SU-DHL-6 (cell line): Measurements from ENCODE around the gene ALDH18A1.

Experiments used
- H2AFZ ChIP-seq: fragments of 200-600 bp; sonication (generic); 2 replicates; pipeline ENCODE4 v1.6.1; 2014; ENCODE audit warnings: low read depth, mild to moderate bottlenecking, moderate library complexity, mixed read lengths, antibody characterized with exemption, low read length; ENCODE audit not compliant: severe bottlenecking
- H3F3A ChIP-seq: fragments of 200-600 bp; shearing (Covaris generic); 2 replicates; pipeline ENCODE4 v1.6.0; 2016; ENCODE audit warnings: antibody characterized with exemption, mild to moderate bottlenecking; ENCODE audit not compliant: insufficient read depth
- H3K27ac ChIP-seq: fragments of 200-600 bp; sonication (generic); 2 replicates; pipeline ENCODE4 v1.5.1; 2016; ENCODE audit warnings: low read depth, mild to moderate bottlenecking, low read length, moderate library complexity, mixed read lengths
- H3K27me3 ChIP-seq: fragments of 200-600 bp; sonication (generic), shearing (Covaris generic); 2 replicates; pipeline ENCODE4 v1.6.0; 2014; ENCODE audit warnings: mild to moderate bottlenecking, low read length
- H3K36me3 ChIP-seq: fragments of 200-600 bp; sonication (generic); 2 replicates; pipeline ENCODE4 v1.6.1; 2014; ENCODE audit warnings: mild to moderate bottlenecking, low read length, mixed read lengths
- H3K4me2 ChIP-seq: fragments of 300-600, 200-600 bp; shearing (Covaris generic), sonication (generic); 2 replicates; pipeline ENCODE4 v1.6.0; 2014; ENCODE audit warnings: low read length, low read depth, mild to moderate bottlenecking; ENCODE audit not compliant: poor library complexity, severe bottlenecking
- H3K4me3 ChIP-seq: fragments of 200-600 bp; sonication (generic); 2 replicates; pipeline ENCODE4 v1.5.1; 2014; ENCODE audit warnings: antibody characterized with exemption, low read length, mild to moderate bottlenecking, mixed read lengths; ENCODE audit not compliant: insufficient read depth, poor library complexity, severe bottlenecking
- H3K79me2 ChIP-seq: fragments of 200-600 bp; sonication (generic); 2 replicates; pipeline ENCODE4 v1.6.1; 2014; ENCODE audit warnings: mild to moderate bottlenecking, low read length, moderate library complexity; ENCODE audit not compliant: insufficient read depth
- H3K9ac ChIP-seq: fragments of 200-600 bp; sonication (generic); 2 replicates; pipeline ENCODE4 v1.7.0; 2014; ENCODE audit warnings: mild to moderate bottlenecking, low read length
- H3K9me2 ChIP-seq: fragments of 200-600 bp; sonication (generic); replicated peaks from 2 replicates; pipeline ENCODE4 v1.6.1; 2014; ENCODE audit warnings: low read length; ENCODE audit not compliant: insufficient read depth
- H3K9me3 ChIP-seq: fragments of 200-600 bp; sonication (generic); 2 replicates; pipeline ENCODE4 v1.6.1; 2014; ENCODE audit warnings: low read length, mixed read lengths; ENCODE audit not compliant: insufficient read depth
- H4K20me1 ChIP-seq: fragments of 200-600 bp; sonication (generic); 2 replicates; pipeline ENCODE4 v1.6.1; 2014; ENCODE audit warnings: low read depth, mild to moderate bottlenecking, antibody characterized with exemption, low read length, moderate library complexity, mixed read lengths
- CTCF ChIP-seq: fragments of 200-600 bp; sonication (generic); IDR thresholded peaks from one replicate; pipeline ENCODE4 v1.5.1; 2017; ENCODE audit warnings: antibody characterized with exemption, mild to moderate bottlenecking, low read length, moderate library complexity; ENCODE audit not compliant: insufficient read depth, poor library complexity, severe bottlenecking
- EZH2phosphoT487 ChIP-seq: fragments of 200-600 bp; sonication (generic), shearing (Covaris generic); conservative IDR thresholded peaks from 2 replicates; pipeline ENCODE4 v1.6.1; 2018; ENCODE audit warnings: mild to moderate bottlenecking, antibody characterized with exemption, low read length, moderate library complexity, mixed read lengths

The ALDH18A1 gene

DNA sequence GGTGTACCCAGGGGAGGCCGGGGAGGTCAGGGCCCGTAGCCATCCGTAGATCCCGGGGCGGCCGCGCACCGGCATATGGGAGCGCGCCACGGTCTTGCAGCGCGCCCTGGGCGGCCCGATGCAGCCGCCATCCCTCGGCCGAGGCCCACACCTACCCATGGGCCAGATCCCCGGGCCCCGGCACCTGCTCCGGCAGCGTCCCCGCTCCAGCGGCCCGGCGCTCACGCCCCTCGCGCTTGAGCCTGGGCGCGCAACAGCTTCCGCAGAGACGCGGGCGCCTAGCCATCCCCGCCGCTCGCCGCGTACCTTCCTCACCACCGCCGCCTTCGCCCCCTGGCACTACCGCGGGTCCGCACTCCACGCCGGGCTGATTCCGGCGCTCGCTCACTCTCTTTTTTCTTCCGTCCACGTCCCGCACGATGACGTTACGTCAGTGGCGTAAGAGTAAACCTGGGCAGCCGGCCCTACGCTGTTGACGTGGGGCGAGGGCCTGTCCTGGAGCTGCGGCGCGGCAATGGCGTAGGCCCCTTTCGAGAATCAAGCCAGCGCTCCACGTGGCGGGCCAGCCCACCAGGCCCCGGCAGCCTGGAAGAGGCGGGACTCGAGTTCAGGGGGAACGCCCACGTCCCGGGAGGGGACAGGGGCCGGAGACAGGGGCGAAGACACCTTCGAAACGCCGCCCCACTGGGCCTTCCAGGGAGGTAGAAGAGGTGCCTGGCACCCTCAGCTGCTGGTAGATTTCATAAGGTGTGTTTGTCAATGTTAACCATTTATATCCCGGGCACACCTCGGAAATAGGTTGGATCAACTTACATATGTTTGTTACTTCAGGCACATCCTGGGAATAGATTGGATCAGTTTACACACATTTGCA lies at the start of gene ALDH18A1:
Gene ALDH18A1, minus strand, starts transcription at position 421 of the 874 bp plus-strand sequence. CDS start 3,334 bp downstream, outside the sequence.
- Histone ChIP-seq H3K4me2 (peak within 1 kb of the TSS; percentile 66), H3K9ac (peak within 1 kb of the TSS; percentile 74), H3K27ac (peak within 1 kb of the TSS; percentile 44), H4K20me1 (no peaks in the 10 kb centered on the region), H3K79me2 (peaks cover 37% of the 10 kb centered on the region), H2AFZ (peak within 1 kb of the TSS; percentile 64), H3K36me3 (peaks cover 17% of the 10 kb centered on the region), H3F3A (no peaks in the 10 kb centered on the region), H3K9me3 (0 out of 2 replicates have a peak, but pooled peaks cover 2% of the 10 kb centered on the region), H3K27me3 (no peaks in the 10 kb centered on the region), H3K9me2 (no peaks in the 10 kb centered on the region), H3K4me3 (peak within 1 kb of the TSS; percentile 78)
- TF ChIP-seq CTCF (no peak), EZH2phosphoT487 (no peak)

DNA sequence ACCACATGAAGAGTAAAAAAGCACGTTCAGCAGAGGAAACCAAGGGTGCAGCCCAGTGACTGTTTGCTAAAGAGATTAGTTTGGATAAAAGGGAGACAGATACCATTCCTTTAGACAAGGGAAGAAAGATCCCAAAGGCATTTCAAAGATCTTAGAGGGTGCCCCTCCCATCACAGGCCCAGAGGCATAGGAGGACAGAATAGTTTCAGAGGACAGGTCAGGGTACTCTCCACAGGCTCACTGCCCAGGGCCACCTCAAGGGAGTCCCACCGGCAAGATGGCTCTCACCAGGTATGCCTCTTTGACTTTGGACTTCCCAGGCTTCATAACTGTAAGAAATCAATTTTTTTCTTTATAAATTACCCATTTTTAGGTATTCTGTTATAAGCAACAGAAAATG lies 41.9 kb upstream of the ALDH18A1 start:
- Histone ChIP-seq H4K20me1 (no peaks in the 10 kb centered on the region), H3K4me3 (no peak overlapping the region), H3K79me2 (peaks cover 2% of the 10 kb centered on the region; the same call in 1 of the 2 replicates), H3F3A (0 out of 2 replicates have a peak, but pooled peaks cover 8% of the 10 kb centered on the region), H3K9me2 (no peaks in the 10 kb centered on the region), H3K27me3 (no peaks in the 10 kb centered on the region), H3K27ac (no peak overlapping the region), H3K36me3 (no peaks in the 10 kb centered on the region), H3K9ac (no peak overlapping the region), H3K4me2 (no peak overlapping the region), H2AFZ (no peak overlapping the region), H3K9me3 (peaks cover 7% of the 10 kb centered on the region; the same call in 1 of the 2 replicates)
- TF ChIP-seq EZH2phosphoT487 = no peak
- no peak for TF ChIP-seq CTCF

DNA sequence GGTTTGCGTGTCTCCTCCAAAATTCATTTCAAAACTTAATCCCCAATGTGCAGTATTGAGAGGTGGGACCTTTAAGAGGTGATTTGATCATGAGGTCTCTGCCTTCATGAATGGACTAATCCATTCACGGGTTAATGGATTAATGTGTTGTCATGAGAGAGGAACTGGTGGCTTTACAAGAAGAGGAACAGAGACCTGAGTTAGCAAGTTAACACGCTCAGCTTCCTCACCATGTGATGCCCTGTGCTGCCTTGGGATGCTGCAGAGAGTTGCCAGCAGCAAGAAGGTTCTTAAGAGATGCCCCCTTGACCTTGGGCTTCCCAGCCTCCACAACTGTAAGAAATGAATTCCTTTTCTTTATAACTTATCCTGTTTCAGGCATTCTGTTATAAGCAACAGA lies 40.9 kb upstream of the ALDH18A1 start:
- no peak overlapping the region for H3K9ac ChIP-seq
- no peak overlapping the region for H3K4me2 ChIP-seq
- H3F3A ChIP-seq = 0 out of 2 replicates have a peak, but pooled peaks cover 7% of the 10 kb centered on the region
- no peak overlapping the region for H2AFZ ChIP-seq
- no peaks in the 10 kb centered on the region for H3K27me3 ChIP-seq
- no peaks in the 10 kb centered on the region for H4K20me1 ChIP-seq
- no peaks in the 10 kb centered on the region for H3K36me3 ChIP-seq
- TF ChIP-seq EZH2phosphoT487 (no peak), CTCF (no peak)
- H3K9me2 ChIP-seq = no peaks in the 10 kb centered on the region
- H3K4me3 ChIP-seq = no peak overlapping the region
- no peak overlapping the region for H3K27ac ChIP-seq
- H3K79me2 ChIP-seq = peaks cover 12% of the 10 kb centered on the region
- peaks cover 7% of the 10 kb centered on the region; the same call in 1 of the 2 replicates for H3K9me3 ChIP-seq
